Neural cell (in vitro differentiated cells): ENCODE results near the gene SLC6A8. TPM values are rescaled to one million over a fixed set of nuclear protein-coding genes. Genes with fewer than 3 reads are reported as not detected.

Experiments
- H2AFZ ChIP-seq: fragments of 200-600, 300-800 bp; sonication (generic), shearing (Covaris generic); 2 replicates; pipeline ENCODE4 v1.6.0; 2014; ENCODE audit warnings: low read depth, mild to moderate bottlenecking, antibody characterized with exemption, low read length, moderate library complexity
- H3F3A ChIP-seq: fragments of 200-600 bp; shearing (Covaris generic); 2 replicates; pipeline ENCODE4 v1.6.1; 2016; ENCODE audit warnings: mild to moderate bottlenecking, moderate library complexity, mixed read lengths, antibody characterized with exemption, low read length; ENCODE audit not compliant: insufficient read depth, poor library complexity, severe bottlenecking
- H3K27ac ChIP-seq: fragments of 200-600, 300-800 bp; sonication (generic), shearing (Covaris generic); 2 replicates; pipeline ENCODE4 v1.5.1; 2014; ENCODE audit warnings: mild to moderate bottlenecking, low read length, moderate library complexity
- H3K27me3 ChIP-seq: fragments of 300-800, 200-600 bp; sonication (generic), shearing (Covaris generic); 2 replicates; pipeline ENCODE4 v1.6.0; 2014; ENCODE audit warnings: mild to moderate bottlenecking, low read depth, low read length, moderate library complexity; ENCODE audit not compliant: insufficient read depth
- H3K36me3 ChIP-seq: fragments of 300-800, 200-600 bp; sonication (generic), shearing (Covaris generic); 2 replicates; pipeline ENCODE4 v1.5.1; 2014; ENCODE audit warnings: mild to moderate bottlenecking, antibody characterized with exemption, low read length, moderate library complexity; ENCODE audit not compliant: insufficient read depth
- H3K4me2 ChIP-seq: fragments of 300-800, 200-600 bp; sonication (generic), shearing (Covaris generic); 2 replicates; pipeline ENCODE4 v1.6.0; 2014; ENCODE audit warnings: mild to moderate bottlenecking, low read length
- H3K4me3 ChIP-seq: fragments of 300-800, 200-600 bp; sonication (generic), shearing (Covaris generic); 2 replicates; pipeline ENCODE4 v1.5.1; 2014; ENCODE audit warnings: mild to moderate bottlenecking, low read length, moderate library complexity
- H3K79me2 ChIP-seq: fragments of 200-600 bp; shearing (Covaris generic); replicated peaks from 2 replicates; pipeline ENCODE4 v1.6.0; 2014; ENCODE audit warnings: mild to moderate bottlenecking, low read length, moderate library complexity; ENCODE audit not compliant: insufficient read depth
- H3K9ac ChIP-seq: fragments of 300-800, 200-600 bp; sonication (generic), shearing (Covaris generic); 2 replicates; pipeline ENCODE4 v1.6.1; 2016; ENCODE audit warnings: mild to moderate bottlenecking, low read length, mixed read lengths
- H3K9me2 ChIP-seq: fragments of 200-600 bp; shearing (Covaris generic); 2 replicates; pipeline ENCODE4 v1.6.1; 2016; ENCODE audit warnings: mild to moderate bottlenecking, low read length, mixed read lengths; ENCODE audit not compliant: insufficient read depth
- H3K9me3 ChIP-seq: fragments of 200-600, 300-800 bp; sonication (generic), shearing (Covaris generic); 2 replicates; pipeline ENCODE4 v1.6.1; 2016; ENCODE audit warnings: mild to moderate bottlenecking, mixed run types, low read length, moderate library complexity, mixed read lengths
- H4K20me1 ChIP-seq: fragments of 200-600 bp; shearing (Covaris generic); 2 replicates; pipeline ENCODE4 v1.6.1; 2016; ENCODE audit warnings: mild to moderate bottlenecking, mixed run types; ENCODE audit not compliant: insufficient read depth
- CTCF ChIP-seq: fragments of 450-650 bp; IDR thresholded peaks from 2 replicates; pipeline ENCODE4 v1.5.1; 2014; ENCODE audit warnings: antibody characterized with exemption, mild to moderate bottlenecking, moderate library complexity; ENCODE audit not compliant: poor library complexity, severe bottlenecking
- EP300 ChIP-seq: fragments of 450-650 bp; conservative IDR thresholded peaks from 2 replicates; pipeline ENCODE4 v1.6.1; 2014; ENCODE audit warnings: antibody characterized with exemption, mild to moderate bottlenecking, moderate library complexity; ENCODE audit not compliant: poor library complexity, severe bottlenecking
- EZH2 ChIP-seq: fragments of 200-600, 300-800 bp; shearing (Covaris generic), sonication (generic); IDR thresholded peaks from 2 replicates; pipeline ENCODE4 v1.6.1; 2014; ENCODE audit warnings: antibody characterized with exemption, low read length, borderline replicate concordance, mild to moderate bottlenecking; ENCODE audit not compliant: insufficient read depth, poor library complexity, severe bottlenecking
- MXI1 ChIP-seq: fragments of 450-650 bp; conservative IDR thresholded peaks from 2 replicates; pipeline ENCODE4 v1.6.1; 2014; ENCODE audit warnings: antibody characterized with exemption, mild to moderate bottlenecking; ENCODE audit not compliant: poor library complexity, severe bottlenecking
- POLR2AphosphoS5 ChIP-seq: IDR thresholded peaks from 2 replicates; pipeline ENCODE4 v1.6.1; 2012
- RAD21 ChIP-seq: fragments of 450-650 bp; conservative IDR thresholded peaks from 2 replicates; pipeline ENCODE4 v1.6.1; 2014; ENCODE audit warnings: antibody characterized with exemption, mild to moderate bottlenecking, moderate library complexity
- REST ChIP-seq: IDR thresholded peaks from 2 replicates; pipeline ENCODE4 v1.6.1; 2012; ENCODE audit warnings: borderline replicate concordance
- SMC3 ChIP-seq: fragments of 450-650 bp; conservative IDR thresholded peaks from 2 replicates; pipeline ENCODE4 v1.6.1; 2014; ENCODE audit warnings: antibody characterized with exemption, mild to moderate bottlenecking, moderate library complexity; ENCODE audit not compliant: poor library complexity
- TAF1 ChIP-seq: IDR thresholded peaks from 2 replicates; pipeline ENCODE4 v1.6.1; 2012; ENCODE audit warnings: low read depth
- polyA plus RNA-seq: library from polyadenylated mRNA; depleted of rRNA; stranded (reverse); fragments of >200 nt; gene quantifications from 2 replicates; pipeline ENCODE4 v1.2.3, GENCODE V29; 2014

SLC6A8 gene
- polyA plus RNA-seq, 1 donor from 2014 or later, result 36.4 TPM

- Histone ChIP-seq H3K9me3 (no peaks in the 10 kb centered on the region), H3K9me2 (no peaks in the 10 kb centered on the region), H3K27me3 (no peaks in the 10 kb centered on the region), H2AFZ (no peak within 1 kb of the TSS), H3K4me2 (peak within 1 kb of the TSS; percentile 51), H3K36me3 (no peaks in the 10 kb centered on the region), H3K9ac (peak within 1 kb of the TSS; percentile 75), H3K4me3 (peak within 1 kb of the TSS; percentile 78), H4K20me1 (no peaks in the 10 kb centered on the region), H3K27ac (peak within 1 kb of the TSS; percentile 81), H3F3A (no peaks in the 10 kb centered on the region), H3K79me2 (peaks cover 16% of the 10 kb centered on the region)
- TF ChIP-seq SMC3 (no peak), RAD21 (no peak), POLR2AphosphoS5 (peak; percentile 64), MXI1 (peak; percentile 59)
These were observed 36.7 kb downstream of the SLC6A8 start, which contains the start of the genes ABCD1 and BCAP31 for GRCh38 chrX:153724252-153725038. TSS of gene ABCD1 (plus strand) at chrX:153724856. CDS start at chrX:153725267, 411 bp downstream. TSS of gene BCAP31 (minus strand) at chrX:153724387. CDS start at chrX:153723244, 1,143 bp downstream.

- H2AFZ ChIP-seq, result no peak overlapping the region
- peak overlapping the region; percentile 47 for H3K27ac ChIP-seq
- no peaks in the 10 kb centered on the region for H3F3A ChIP-seq
These were observed 37.5 kb downstream of the SLC6A8 start for GRCh38 chrX:153725039-153725831.

GRCh38 chrX:153725832-153726285 lies 38.1 kb downstream of the SLC6A8 start:
- no peaks in the 10 kb centered on the region for H3K9me3 ChIP-seq
- no peak overlapping the region for H3K27ac ChIP-seq
- no peak overlapping the region for H3K9ac ChIP-seq
- H3F3A ChIP-seq, result no peaks in the 10 kb centered on the region
- H2AFZ ChIP-seq, result no peak overlapping the region
- no peaks in the 10 kb centered on the region for H3K9me2 ChIP-seq
- no peak for TF ChIP-seq REST
- TF ChIP-seq MXI1, result no peak
- TF ChIP-seq SMC3, result no peak
- TF ChIP-seq TAF1, result no peak
- no peak for TF ChIP-seq EP300
- TF ChIP-seq RAD21, result no peak
- no peak for TF ChIP-seq POLR2AphosphoS5
- TF ChIP-seq EZH2, result no peak
- TF ChIP-seq CTCF, result no peak
- peaks cover 12% of the 10 kb centered on the region for H3K79me2 ChIP-seq
- no peaks in the 10 kb centered on the region for H3K36me3 ChIP-seq
- no peaks in the 10 kb centered on the region for H3K27me3 ChIP-seq
- no peak overlapping the region for H3K4me3 ChIP-seq
- H4K20me1 ChIP-seq, result no peaks in the 10 kb centered on the region
- no peak overlapping the region for H3K4me2 ChIP-seq

More at GRCh38 chrX:153725039-153725831, 37.5 kb downstream of the SLC6A8 start:
- no peaks in the 10 kb centered on the region for H3K36me3 ChIP-seq
- peak overlapping the region; percentile 75 for H3K9ac ChIP-seq
- no peaks in the 10 kb centered on the region for H3K9me3 ChIP-seq
- H3K9me2 ChIP-seq, result no peaks in the 10 kb centered on the region
- no peak overlapping the region for H3K4me2 ChIP-seq
- H3K27me3 ChIP-seq, result no peaks in the 10 kb centered on the region
- H4K20me1 ChIP-seq, result no peaks in the 10 kb centered on the region
- TF ChIP-seq EP300, result no peak
- peak overlapping the region; percentile 78 for H3K4me3 ChIP-seq
- H3K79me2 ChIP-seq, result peaks cover 16% of the 10 kb centered on the region
